Trophoblast cell (in vitro differentiated cells and primary cell): Measurements from ENCODE around the gene PDCD5.

Experiments
- DNase-seq, 2 donors: peaks; one replicate each; pipeline ENCODE4 v3.0.0-alpha.2; 2016
- H2AFZ ChIP-seq: 2 replicates; pipeline ENCODE4 v1.6.1; 2013; ENCODE audit warnings: low read length, moderate library complexity, mild to moderate bottlenecking; ENCODE audit not compliant: insufficient read depth, poor library complexity
- H2AK5ac ChIP-seq: 2 replicates; pipeline ENCODE4 v1.6.1; 2013; ENCODE audit warnings: mild to moderate bottlenecking, low read length
- H2BK120ac ChIP-seq: 2 replicates; pipeline ENCODE4 v1.6.1; 2013; ENCODE audit warnings: low read length, mild to moderate bottlenecking, moderate library complexity; ENCODE audit not compliant: insufficient read depth, poor library complexity
- H2BK12ac ChIP-seq: 2 replicates; pipeline ENCODE4 v1.6.1; 2013; ENCODE audit warnings: mild to moderate bottlenecking, low read length, moderate library complexity
- H2BK5ac ChIP-seq: 2 replicates; pipeline ENCODE4 v1.6.1; 2013; ENCODE audit warnings: low read length, low read depth, moderate library complexity, mild to moderate bottlenecking; ENCODE audit not compliant: poor library complexity
- H3K14ac ChIP-seq: 2 replicates; pipeline ENCODE4 v1.6.1; 2013; ENCODE audit warnings: mild to moderate bottlenecking, low read length
- H3K18ac ChIP-seq: 2 replicates; pipeline ENCODE4 v1.6.1; 2013; ENCODE audit warnings: mild to moderate bottlenecking, low read length
- H3K23ac ChIP-seq: 2 replicates; pipeline ENCODE4 v1.6.1; 2013; ENCODE audit warnings: low read length
- H3K27ac ChIP-seq: 2 replicates; pipeline ENCODE4 v1.5.1; 2013; ENCODE audit warnings: low read depth, mild to moderate bottlenecking, inconsistent platforms, low read length, moderate library complexity
- H3K27me3 ChIP-seq: 2 replicates; pipeline ENCODE4 v1.6.1; 2013; ENCODE audit warnings: inconsistent platforms, mild to moderate bottlenecking, low read length, moderate library complexity; ENCODE audit not compliant: insufficient read depth
- H3K36me3 ChIP-seq, 2 experiments: 1 replicate in 1 of 2; 2 replicates in 1 of 2; pipeline ENCODE4 v1.6.1; 2013; ENCODE audit warnings: low read length in 2 of 2, mild to moderate bottlenecking in 2 of 2, moderate library complexity in 1 of 2; ENCODE audit not compliant: insufficient read depth in 2 of 2, control insufficient read depth in 1 of 2
- H3K4ac ChIP-seq: 2 replicates; pipeline ENCODE4 v1.6.1; 2013; ENCODE audit warnings: low read depth, mild to moderate bottlenecking, low read length, moderate library complexity
- H3K4me1 ChIP-seq, 2 experiments: 1 replicate in 1 of 2; 2 replicates in 1 of 2; pipeline ENCODE4 v1.6.1; 2013; ENCODE audit warnings: low read length in 2 of 2, mild to moderate bottlenecking in 2 of 2, moderate library complexity in 1 of 2; ENCODE audit not compliant: insufficient read depth in 2 of 2, control insufficient read depth in 1 of 2
- H3K4me2 ChIP-seq: 2 replicates; pipeline ENCODE4 v1.6.1; 2013; ENCODE audit warnings: inconsistent platforms, mild to moderate bottlenecking, low read length, moderate library complexity
- H3K4me3 ChIP-seq: 2 replicates; pipeline ENCODE4 v1.5.1; 2013; ENCODE audit warnings: mild to moderate bottlenecking, low read depth, low read length, inconsistent platforms
- H3K79me1 ChIP-seq: one replicate; pipeline ENCODE4 v1.6.1; 2013; ENCODE audit warnings: low read length
- H3K79me2 ChIP-seq: 2 replicates; pipeline ENCODE4 v1.6.1; 2013; ENCODE audit warnings: low read length, mild to moderate bottlenecking; ENCODE audit not compliant: control insufficient read depth, insufficient read depth, poor library complexity
- H3K9ac ChIP-seq: 2 replicates; pipeline ENCODE4 v1.6.1; 2013; ENCODE audit warnings: mild to moderate bottlenecking, low read length
- H3K9me3 ChIP-seq: 2 replicates; pipeline ENCODE4 v1.6.1; 2013; ENCODE audit warnings: low read depth, mild to moderate bottlenecking, control low read depth, inconsistent platforms, low read length; ENCODE audit not compliant: insufficient read depth
- H4K12ac ChIP-seq: 2 replicates; pipeline ENCODE4 v1.6.1; 2013; ENCODE audit warnings: low read depth, mild to moderate bottlenecking, low read length, moderate library complexity
- H4K8ac ChIP-seq: 2 replicates; pipeline ENCODE4 v1.6.1; 2013; ENCODE audit warnings: low read depth, mild to moderate bottlenecking, low read length, moderate library complexity
- H4K91ac ChIP-seq: one replicate; pipeline ENCODE4 v1.6.1; 2013; ENCODE audit warnings: low read depth, mild to moderate bottlenecking, low read length, moderate library complexity
- WGBS: extraction: QIAGEN DNeasy Blood & Tissue Kit; methylation state at CpG from one replicate; pipeline ENCODE4 v1.1.7; 2013; ENCODE audit warnings: missing lambda C conversion rate; ENCODE audit not compliant: insufficient read length, insufficient coverage; ENCODE audit errors: extremely low coverage; 5-methylcytosine and 5-hydroxymethylcytosine counted together

Gene PDCD5

GRCh38 chr19:32619051-32619685, 38.2 kb downstream of the PDCD5 start:
- Histone ChIP-seq H3K18ac (no peak overlapping the region), H4K8ac (no peak overlapping the region), H3K79me1 (no peaks in the 10 kb centered on the region), H3K4me1 (no peaks in the 10 kb centered on the region), H2BK12ac (no peak overlapping the region), H2BK5ac (no peak overlapping the region), H3K14ac (no peak overlapping the region), H3K4me3 (no peak overlapping the region), H3K9ac (no peak overlapping the region), H3K79me2 (no peaks in the 10 kb centered on the region), H3K27me3 (no peaks in the 10 kb centered on the region), H4K12ac (no peak overlapping the region), H2AK5ac (no peak overlapping the region), H3K4ac (no peak overlapping the region), H3K4me2 (no peak overlapping the region), H3K36me3 (peaks cover 51 to 58% of the 10 kb centered on the region in 2 experiments), H3K23ac (no peak overlapping the region), H2AFZ (no peak overlapping the region), H3K9me3 (no peaks in the 10 kb centered on the region), H2BK120ac (no peak overlapping the region), H4K91ac (no peak overlapping the region), H3K27ac (no peak overlapping the region)
- no peak for DNase-seq
- WGBS: no CpG with 5 or more reads among the region's 23 CpGs

DNA sequence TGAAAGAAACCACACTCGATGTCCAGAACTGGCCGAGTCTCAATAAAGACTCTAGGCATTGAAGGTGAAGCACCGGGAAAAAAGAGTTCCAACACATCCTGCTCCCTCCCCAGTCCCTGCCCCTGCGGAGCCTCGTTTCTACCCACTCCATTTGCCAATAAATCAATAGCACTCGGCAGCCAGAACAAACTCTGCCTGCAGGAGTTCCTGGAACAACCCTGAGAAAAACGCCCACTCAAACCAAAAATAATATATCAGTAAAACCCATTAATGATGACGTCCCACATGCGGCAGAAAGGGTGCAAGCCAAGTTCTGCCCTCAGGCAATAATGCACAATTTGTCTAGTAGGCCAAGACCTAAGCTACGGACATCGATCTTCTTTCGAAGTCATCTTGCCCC, 41.0 kb downstream of the PDCD5 start:
- Histone ChIP-seq H3K9ac (no peak overlapping the region), H2BK120ac (no peak overlapping the region), H3K27ac (no peak overlapping the region), H3K4me3 (no peak overlapping the region), H4K8ac (no peak overlapping the region), H2AK5ac (no peak overlapping the region), H3K9me3 (no peaks in the 10 kb centered on the region), H3K14ac (no peak overlapping the region), H3K4me2 (no peak overlapping the region), H3K4ac (no peak overlapping the region), H2AFZ (no peak overlapping the region), H2BK5ac (no peak overlapping the region), H3K79me2 (no peaks in the 10 kb centered on the region), H3K27me3 (no peaks in the 10 kb centered on the region), H3K23ac (no peak overlapping the region), H3K79me1 (no peaks in the 10 kb centered on the region), H4K12ac (no peak overlapping the region), H3K4me1 (no peaks in the 10 kb centered on the region), H4K91ac (no peak overlapping the region), H3K36me3 (peaks cover 39 to 47% of the 10 kb centered on the region in 2 experiments), H3K18ac (no peak overlapping the region), H2BK12ac (no peak overlapping the region)
- no peak for DNase-seq
- no CpG with 5 or more reads among the region's 12 CpGs for WGBS

DNA sequence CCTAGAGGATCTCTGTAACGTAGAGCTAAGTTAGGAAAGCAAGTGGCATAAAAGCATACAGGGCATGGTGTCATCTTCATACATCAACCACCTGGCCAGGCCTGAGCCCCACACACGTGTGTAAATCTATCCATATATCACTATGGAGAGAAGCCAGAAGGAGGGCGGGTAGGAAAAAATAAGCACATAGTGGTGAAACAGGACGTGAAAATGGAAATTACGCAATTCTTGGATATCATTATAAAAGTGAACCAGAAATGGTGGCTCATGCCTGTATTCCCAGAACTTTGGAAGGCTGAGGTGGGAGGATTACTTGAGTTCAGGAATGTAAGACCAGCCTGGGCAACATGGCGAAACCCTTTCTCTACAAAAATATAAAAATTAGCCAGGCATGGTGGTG, 43.4 kb downstream of the PDCD5 start:
- H2BK12ac ChIP-seq: no peak overlapping the region
- H3K79me2 ChIP-seq: no peaks in the 10 kb centered on the region
- no peak overlapping the region for H2AK5ac ChIP-seq
- H3K4me1 ChIP-seq: no peaks in the 10 kb centered on the region
- no peak overlapping the region for H3K27ac ChIP-seq
- no peak overlapping the region for H2BK5ac ChIP-seq
- H3K4me2 ChIP-seq: no peak overlapping the region
- H3K9ac ChIP-seq: no peak overlapping the region
- H3K27me3 ChIP-seq: no peaks in the 10 kb centered on the region
- H3K9me3 ChIP-seq: peaks cover 2% of the 10 kb centered on the region
- DNase-seq: no peak
- H3K36me3 ChIP-seq: peaks cover 45 to 46% of the 10 kb centered on the region in 2 experiments
- H4K91ac ChIP-seq: no peak overlapping the region
- no CpG with 5 or more reads among the region's 6 CpGs for WGBS
- no peak overlapping the region for H3K4ac ChIP-seq
- no peak overlapping the region for H3K4me3 ChIP-seq
- no peak overlapping the region for H2BK120ac ChIP-seq
- no peaks in the 10 kb centered on the region for H3K79me1 ChIP-seq
- no peak overlapping the region for H4K12ac ChIP-seq
- no peak overlapping the region for H3K18ac ChIP-seq
- no peak overlapping the region for H4K8ac ChIP-seq
- no peak overlapping the region for H2AFZ ChIP-seq
- no peak overlapping the region for H3K23ac ChIP-seq
- no peak overlapping the region for H3K14ac ChIP-seq

GRCh38 chr19:32626969-32627368, 46.0 kb downstream of the PDCD5 start:
- Histone ChIP-seq H3K4ac (no peak overlapping the region), H3K79me1 (no peaks in the 10 kb centered on the region), H2BK120ac (no peak overlapping the region), H3K79me2 (no peaks in the 10 kb centered on the region), H2AK5ac (no peak overlapping the region), H3K9me3 (peaks cover 8% of the 10 kb centered on the region), H3K4me3 (no peak overlapping the region), H2BK5ac (no peak overlapping the region), H4K91ac (no peak overlapping the region), H3K9ac (no peak overlapping the region), H3K14ac (no peak overlapping the region), H4K8ac (no peak overlapping the region), H3K23ac (no peak overlapping the region), H3K18ac (no peak overlapping the region), H3K27me3 (no peaks in the 10 kb centered on the region), H4K12ac (no peak overlapping the region), H2AFZ (no peak overlapping the region), H3K4me2 (no peak overlapping the region), H3K4me1 (no peaks in the 10 kb centered on the region), H2BK12ac (no peak overlapping the region), H3K27ac (no peak overlapping the region), H3K36me3 (peaks cover 49 to 55% of the 10 kb centered on the region in 2 experiments)
- DNase-seq: no peak
- WGBS: no CpG with 5 or more reads among the region's 4 CpGs
